Thoracic aorta (tissue), 2 donors: Measurements from ENCODE around the gene BCL2L11. TPM values are rescaled to one million over a fixed set of nuclear protein-coding genes. Genes with fewer than 3 reads are reported as not detected.

Experiments used
- ATAC-seq: fragments of 150-250 bp; one replicate; pipeline ENCODE4 v1.8.0; 2017; ENCODE audit warnings: low read depth; ENCODE audit not compliant: insufficient number of reproducible peaks, low FRiP score
- DNase-seq: peaks from one replicate; pipeline ENCODE4 v3.0.0-alpha.2; 2020; ENCODE audit warnings: low spot score
- H3K27ac ChIP-seq, 2 donors: fragments of 200-600 bp; sonication (generic); 1 replicate in 1 of 2; 2 replicates in 1 of 2; pipeline ENCODE4 v1.5.1; 2016; ENCODE audit warnings: mild to moderate bottlenecking in 2 of 2, moderate library complexity in 2 of 2
- H3K27me3 ChIP-seq: fragments of 200-600 bp; sonication (generic); replicated peaks from 2 replicates; pipeline ENCODE4 v1.6.0; 2016; ENCODE audit warnings: mild to moderate bottlenecking; ENCODE audit not compliant: insufficient read depth
- H3K36me3 ChIP-seq: fragments of 200-600 bp; sonication (generic); one replicate; pipeline ENCODE4 v1.5.1; 2016
- H3K4me1 ChIP-seq, 2 donors: fragments of 200-600 bp; sonication (generic); 1 replicate in 1 of 2; 2 replicates in 1 of 2; pipeline versions ENCODE4 v1.5.1 to v1.6.0; 2016; ENCODE audit warnings: low read depth in 2 of 2, mild to moderate bottlenecking in 1 of 2; ENCODE audit not compliant: control insufficient read depth in 1 of 2
- H3K4me3 ChIP-seq: fragments of 200-600 bp; sonication (generic); 2 replicates; pipeline ENCODE4 v1.5.1; 2016; ENCODE audit warnings: mild to moderate bottlenecking
- H3K9me3 ChIP-seq: fragments of 200-600 bp; sonication (generic); 2 replicates; pipeline ENCODE4 v1.5.1; 2016
- CTCF ChIP-seq: fragments of 200-600 bp; sonication (generic); IDR thresholded peaks from one replicate; pipeline ENCODE4 v1.5.1; 2019; ENCODE audit warnings: antibody characterized with exemption
- total RNA-seq, 2 donors: library from RNA; depleted of rRNA; stranded (reverse); fragments of >200 nt; gene quantifications; one replicate each; pipeline versions ENCODE4 v1.1.0 to v1.2.3, GENCODE V29; 2016

The BCL2L11 gene
- total RNA-seq, 2 donors from 2014 or later = 16.4 to 17.4 TPM

- no peaks in the 10 kb centered on the region for H3K9me3 ChIP-seq
- TF ChIP-seq CTCF = no peak
- H3K4me3 ChIP-seq = no peak overlapping the region
- no peak overlapping the region for H3K27ac ChIP-seq
- ATAC-seq (no peak), DNase-seq (no peak)
- no peaks in the 10 kb centered on the region for H3K36me3 ChIP-seq
- no peaks in the 10 kb centered on the region for H3K4me1 ChIP-seq
- H3K27me3 ChIP-seq = no peaks in the 10 kb centered on the region
Measured at GRCh38 chr2:111201214-111201613, 80.5 kb downstream of the BCL2L11 start.

- Histone ChIP-seq H3K9me3 (no peaks in the 10 kb centered on the region), H3K4me3 (no peak overlapping the region), H3K27me3 (no peaks in the 10 kb centered on the region), H3K36me3 (no peaks in the 10 kb centered on the region), H3K27ac (no peak overlapping the region), H3K4me1 (no peaks in the 10 kb centered on the region)
- no peak for ATAC-seq
- TF ChIP-seq CTCF = no peak
- no peak for DNase-seq
Measured at GRCh38 chr2:111202266-111203040, 81.7 kb downstream of the BCL2L11 start.

- no peak for TF ChIP-seq CTCF
- no peak overlapping the region for H3K4me3 ChIP-seq
- H3K4me1 ChIP-seq = no peaks in the 10 kb centered on the region
- no peaks in the 10 kb centered on the region for H3K36me3 ChIP-seq
- no peak for ATAC-seq
- no peaks in the 10 kb centered on the region for H3K9me3 ChIP-seq
- no peak for DNase-seq
- H3K27me3 ChIP-seq = no peaks in the 10 kb centered on the region
- no peak overlapping the region for H3K27ac ChIP-seq
Measured at GRCh38 chr2:111204706-111205105, 84.0 kb downstream of the BCL2L11 start.

GRCh38 chr2:111205774-111206173, 85.1 kb downstream of the BCL2L11 start:
- H3K4me3 ChIP-seq = no peak overlapping the region
- H3K9me3 ChIP-seq = no peaks in the 10 kb centered on the region
- H3K4me1 ChIP-seq = no peaks in the 10 kb centered on the region
- no peaks in the 10 kb centered on the region for H3K27me3 ChIP-seq
- H3K27ac ChIP-seq = no peak overlapping the region
- DNase-seq = no peak
- H3K36me3 ChIP-seq = no peaks in the 10 kb centered on the region
- no peak for TF ChIP-seq CTCF
- no peak for ATAC-seq

GRCh38 chr2:111207851-111208250, 87.1 kb downstream of the BCL2L11 start:
- Histone ChIP-seq H3K36me3 (no peaks in the 10 kb centered on the region), H3K4me1 (no peaks in the 10 kb centered on the region), H3K9me3 (no peaks in the 10 kb centered on the region), H3K27me3 (no peaks in the 10 kb centered on the region), H3K4me3 (no peak overlapping the region), H3K27ac (no peak overlapping the region)
- no peak for TF ChIP-seq CTCF
- DNase-seq = no peak
- no peak for ATAC-seq
